Measurements from ENCODE around the gene CAMK2D. TPM values are rescaled to one million over a fixed set of nuclear protein-coding genes. Genes with fewer than 3 reads are reported as not detected.
"Not testable (repeated sequence)": the region's sequence is repeated elsewhere in the genome, so short reads cannot be mapped to it uniquely, and the experiment has no call there.

CAMK2D gene
- total RNA-seq, 2 experiments from 2014 or later: 33.6 to 43.1 TPM

DNA sequence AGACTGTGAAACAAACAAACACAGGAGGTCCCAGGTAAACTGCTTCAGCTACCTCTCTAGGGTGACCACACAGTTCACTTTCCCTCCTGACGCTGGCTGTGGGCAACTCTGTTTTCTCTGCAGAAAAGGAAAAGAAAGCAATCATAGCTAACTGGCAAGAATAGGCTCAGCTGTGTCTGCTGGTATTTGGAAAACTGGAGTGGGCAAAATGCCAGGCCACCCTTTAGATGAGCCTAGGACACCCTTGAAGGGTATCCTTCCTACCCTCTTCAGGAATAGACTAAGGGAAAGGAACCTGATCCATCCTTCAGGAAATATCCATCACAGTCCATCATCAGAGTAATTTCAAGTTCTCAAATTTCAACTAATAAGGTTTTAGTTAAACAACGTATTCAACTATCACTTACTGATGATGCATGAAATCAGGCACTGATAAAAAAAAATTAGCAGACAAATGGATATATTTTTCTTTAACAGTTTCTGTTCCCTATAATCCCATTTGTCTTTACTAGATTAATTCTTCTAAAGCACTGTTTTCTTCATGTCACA is 60.9 kb downstream of the CAMK2D start:
- H3K4me3 Mint-ChIP-seq: no peak overlapping the region
- peaks cover 24% of the 10 kb centered on the region for H3K36me3 Mint-ChIP-seq
- CTCF ChIA-PET: interaction anchor here (2.2 kb wide), 1 partner anchor 19 kb away, joined by 7 read pairs; no protein-coding TSS in a partner anchor
- no peak for DNase-seq
- no peaks in the 10 kb centered on the region for H3K9me3 Mint-ChIP-seq (ENCODE audit: low read depth)
- H3K27ac Mint-ChIP-seq: no peak overlapping the region
- no peak for ATAC-seq
- H3K4me1 Mint-ChIP-seq: peaks cover 10% of the 10 kb centered on the region
- no peaks in the 10 kb centered on the region for H3K27me3 Mint-ChIP-seq

DNA sequence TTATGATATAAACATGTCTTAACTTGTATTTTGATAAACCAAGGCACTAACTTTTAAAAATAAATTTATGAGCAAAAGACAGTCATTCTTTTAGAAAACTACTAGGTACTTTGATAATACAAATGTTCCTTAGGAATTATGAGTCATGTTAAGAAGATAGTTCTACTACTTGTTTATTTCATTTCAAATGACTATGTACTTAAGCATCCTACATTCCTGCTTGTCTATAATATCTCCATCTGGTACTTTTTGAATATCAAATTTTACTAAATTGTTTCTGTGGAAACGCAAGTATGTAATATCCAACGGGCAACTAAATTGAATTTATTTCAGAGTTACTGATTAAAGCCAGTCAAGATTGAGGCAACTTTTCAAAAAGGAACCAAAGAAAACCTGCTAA is 61.8 kb downstream of the CAMK2D start:
- CTCF ChIA-PET: interaction anchor here (2.2 kb wide), 1 partner anchor 18 kb away, joined by 7 read pairs; no protein-coding TSS in a partner anchor
- Mint-ChIP-seq H3K36me3 (peaks cover 22% of the 10 kb centered on the region), H3K27ac (no peak overlapping the region), H3K9me3 (ENCODE audit: low read depth) (no peaks in the 10 kb centered on the region), H3K27me3 (no peaks in the 10 kb centered on the region), H3K4me3 (no peak overlapping the region), H3K4me1 (peaks cover 10% of the 10 kb centered on the region)
- no peak for ATAC-seq
- DNase-seq: no peak

DNA sequence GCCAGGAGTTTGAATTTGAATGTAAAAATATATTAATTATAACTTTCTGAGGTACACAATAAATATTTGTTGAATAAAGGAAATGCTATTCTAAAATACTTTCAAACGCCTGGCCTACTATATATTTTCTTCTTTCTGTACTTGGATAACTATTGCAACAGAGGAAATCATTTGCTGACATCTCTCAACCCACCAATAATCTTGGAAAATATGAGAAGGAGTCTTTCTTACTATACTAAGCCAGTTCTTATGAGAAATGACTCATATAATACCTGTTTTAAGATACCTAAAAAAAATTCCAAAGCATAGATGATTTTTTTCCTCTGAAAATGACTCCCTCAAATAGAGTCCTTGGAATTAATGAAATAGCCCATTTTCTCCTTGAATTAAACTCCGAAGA is 64.1 kb downstream of the CAMK2D start:
- ATAC-seq (no peak), DNase-seq (no peak)
- Mint-ChIP-seq H3K4me1 (peaks cover 16% of the 10 kb centered on the region), H3K4me3 (no peak overlapping the region), H3K27ac (no peak overlapping the region), H3K36me3 (peaks cover 14% of the 10 kb centered on the region), H3K27me3 (no peaks in the 10 kb centered on the region), H3K9me3 (ENCODE audit: low read depth) (no peaks in the 10 kb centered on the region)
- CTCF ChIA-PET: no interaction called here

DNA sequence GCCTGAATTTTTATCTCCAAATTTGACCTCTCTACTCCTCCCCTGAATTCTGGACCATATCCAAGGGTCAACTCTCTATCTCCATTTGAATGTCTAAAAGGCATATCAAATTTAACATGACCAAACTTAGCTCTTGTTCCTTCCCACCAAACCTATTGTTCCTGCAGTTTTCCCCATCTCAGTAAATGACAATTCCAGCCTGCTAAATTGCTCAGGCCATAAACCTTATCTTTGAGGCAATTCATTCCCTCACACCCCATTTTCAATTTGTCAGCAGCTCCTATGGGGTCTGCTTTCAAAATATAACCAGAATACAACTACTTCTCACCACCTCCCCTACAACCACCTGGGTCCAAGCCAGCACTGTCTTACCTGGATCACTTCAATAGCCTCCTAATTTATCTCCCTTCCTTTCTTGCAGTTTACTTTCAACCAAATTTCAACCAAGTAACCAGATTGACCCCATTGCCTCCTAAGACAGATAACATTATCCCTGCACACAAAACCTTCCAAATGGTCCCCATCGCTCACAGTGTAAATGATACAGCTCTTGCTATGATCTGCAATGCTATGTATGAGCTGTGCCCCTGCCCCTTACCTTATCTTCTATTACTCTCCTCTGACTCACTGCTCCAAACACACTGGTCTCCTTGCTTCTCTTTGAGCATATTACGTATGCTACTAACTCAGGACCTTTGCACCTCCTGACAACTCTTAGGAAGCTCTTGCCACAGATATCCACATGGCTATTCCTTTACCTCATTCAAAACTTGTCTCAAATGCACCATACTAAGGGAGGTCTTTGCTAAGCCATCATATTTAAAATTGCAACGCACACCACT is 66.0 kb downstream of the CAMK2D start:
- no peak overlapping the region for H3K27ac Mint-ChIP-seq
- ATAC-seq: no peak
- H3K27me3 Mint-ChIP-seq: no peaks in the 10 kb centered on the region
- CTCF ChIA-PET: interaction anchor here (0.7 to 0.8 kb wide), 2 partner anchors 32 to 148 kb away, joined by 3 read pairs; no protein-coding TSS in a partner anchor
- H3K36me3 Mint-ChIP-seq: peaks cover 16% of the 10 kb centered on the region
- peaks cover 14% of the 10 kb centered on the region for H3K4me1 Mint-ChIP-seq
- no peaks in the 10 kb centered on the region for H3K9me3 Mint-ChIP-seq (ENCODE audit: low read depth)
- no peak overlapping the region for H3K4me3 Mint-ChIP-seq
- no peak for DNase-seq

DNA sequence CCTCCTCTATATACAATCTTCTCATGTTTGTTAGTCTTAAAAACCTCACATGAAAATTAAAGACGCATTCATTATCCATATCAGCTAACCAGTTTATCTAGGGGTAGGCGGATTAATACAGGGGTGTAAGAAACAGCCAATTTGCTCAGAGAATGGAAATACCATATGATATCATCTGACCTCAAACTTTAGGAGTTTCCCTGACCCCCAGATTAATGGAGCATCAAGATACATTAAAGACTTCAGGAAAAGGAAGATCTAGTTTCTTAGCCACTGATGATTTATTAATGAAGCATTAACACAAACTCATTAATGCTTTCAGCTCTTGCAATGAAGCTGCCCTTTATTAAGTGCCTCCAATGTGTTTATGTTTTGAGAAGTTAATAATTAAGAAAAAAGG is 67.5 kb downstream of the CAMK2D start:
- H3K27me3 Mint-ChIP-seq: no peaks in the 10 kb centered on the region
- H3K4me1 Mint-ChIP-seq: peaks cover 16% of the 10 kb centered on the region
- ATAC-seq (no peak), DNase-seq (no peak)
- no peak overlapping the region for H3K27ac Mint-ChIP-seq
- H3K9me3 Mint-ChIP-seq (ENCODE audit: low read depth): no peaks in the 10 kb centered on the region
- peaks cover 23% of the 10 kb centered on the region for H3K36me3 Mint-ChIP-seq
- CTCF ChIA-PET: interaction anchor here (0.8 to 1.2 kb wide), 2 partner anchors 9 to 17 kb away, joined by 3 to 4 read pairs; no protein-coding TSS in a partner anchor
- no peak overlapping the region for H3K4me3 Mint-ChIP-seq

DNA sequence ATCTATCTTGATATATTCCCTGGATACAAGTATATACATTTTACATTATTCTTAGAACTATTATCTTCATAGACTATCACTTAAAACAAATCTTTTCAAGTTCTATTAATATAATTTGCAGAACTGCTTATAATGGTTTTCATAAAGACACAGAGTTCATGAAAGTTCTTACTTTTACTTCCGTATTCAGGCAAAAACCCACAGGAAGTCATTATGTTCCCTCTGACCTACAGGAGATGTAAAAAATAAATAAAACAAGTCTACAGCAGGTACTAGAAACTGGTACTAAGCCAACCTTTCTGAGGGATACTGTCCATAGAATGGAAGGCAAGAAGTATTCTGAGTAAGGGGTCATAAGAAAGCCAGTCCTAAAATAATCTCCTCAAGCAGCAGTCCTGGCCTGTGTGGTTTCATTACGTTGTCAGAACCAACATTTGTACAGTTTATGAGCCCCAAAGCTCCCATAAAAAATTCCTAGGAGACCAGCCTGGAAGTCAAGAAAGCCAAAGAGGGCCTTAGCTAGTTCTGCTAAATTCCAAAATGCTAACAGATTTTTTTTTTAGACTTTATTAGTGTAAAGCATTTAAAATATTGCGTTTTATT is 68.6 kb downstream of the CAMK2D start:
- H3K4me1 Mint-ChIP-seq: peaks cover 19% of the 10 kb centered on the region
- peak overlapping the region; percentile 76 for H3K27ac Mint-ChIP-seq
- peak overlapping the region; percentile 19 for H3K4me3 Mint-ChIP-seq
- no peaks in the 10 kb centered on the region for H3K9me3 Mint-ChIP-seq (ENCODE audit: low read depth)
- CTCF ChIA-PET: interaction anchor here (1.0 kb wide), 1 partner anchor 10 kb away, joined by 3 read pairs; no protein-coding TSS in a partner anchor
- H3K27me3 Mint-ChIP-seq: no peaks in the 10 kb centered on the region
- DNase-seq: no peak
- peak; percentile 68 for ATAC-seq
- peaks cover 27% of the 10 kb centered on the region for H3K36me3 Mint-ChIP-seq

DNA sequence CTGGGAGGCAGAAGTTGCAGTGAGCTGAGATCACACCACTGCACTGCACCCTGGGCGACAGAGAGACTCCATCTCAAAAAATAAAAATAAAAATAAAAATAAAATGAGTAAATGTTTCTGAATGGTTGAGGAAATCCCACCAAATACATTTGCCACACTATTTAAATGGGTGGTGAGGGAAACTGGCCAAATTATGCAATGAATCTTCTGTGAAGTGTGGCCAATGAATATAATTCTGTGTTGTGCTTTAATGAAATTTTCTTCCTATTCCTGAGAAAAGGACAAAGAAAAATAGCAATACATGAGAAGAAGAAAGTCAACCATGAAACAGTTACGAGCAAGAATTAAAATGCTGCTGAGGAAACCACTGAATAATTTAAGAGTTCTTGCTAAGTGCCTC is 69.9 kb downstream of the CAMK2D start:
- no peak for ATAC-seq
- no peak overlapping the region for H3K4me3 Mint-ChIP-seq
- H3K27ac Mint-ChIP-seq: no peak overlapping the region
- H3K36me3 Mint-ChIP-seq: peaks cover 31% of the 10 kb centered on the region
- peaks cover 30% of the 10 kb centered on the region for H3K4me1 Mint-ChIP-seq
- CTCF ChIA-PET: no interaction called here
- no peaks in the 10 kb centered on the region for H3K9me3 Mint-ChIP-seq (ENCODE audit: low read depth)
- DNase-seq: no peak
- no peaks in the 10 kb centered on the region for H3K27me3 Mint-ChIP-seq

DNA sequence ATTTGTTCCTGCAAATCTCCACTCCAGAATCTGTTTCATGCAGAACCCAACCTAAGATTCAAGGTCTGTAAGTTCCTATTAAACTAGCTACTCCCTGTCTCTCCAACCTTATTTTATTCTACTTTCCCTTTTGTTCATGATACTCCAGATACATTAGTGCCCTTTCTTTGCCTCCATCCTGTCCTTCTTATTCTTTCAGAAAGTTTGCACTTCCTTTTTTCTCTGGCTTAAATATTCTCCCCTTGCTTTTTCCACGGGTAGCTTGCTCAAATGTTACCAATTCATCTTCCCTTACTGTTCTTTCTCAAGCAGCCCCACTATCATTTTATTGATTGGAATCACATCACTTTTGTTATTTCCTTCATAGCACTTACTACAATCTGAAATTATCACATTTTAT is 72.1 kb downstream of the CAMK2D start:
- peaks cover 38% of the 10 kb centered on the region for H3K4me1 Mint-ChIP-seq
- H3K27me3 Mint-ChIP-seq: no peaks in the 10 kb centered on the region
- H3K4me3 Mint-ChIP-seq: no peak overlapping the region
- ATAC-seq (no peak), DNase-seq (no peak)
- CTCF ChIA-PET: interaction anchor here (1.1 to 1.5 kb wide), 2 partner anchors 70 to 142 kb away, joined by 3 to 6 read pairs; no protein-coding TSS in a partner anchor
- H3K27ac Mint-ChIP-seq: no peak overlapping the region
- H3K36me3 Mint-ChIP-seq: peaks cover 36% of the 10 kb centered on the region
- H3K9me3 Mint-ChIP-seq (ENCODE audit: low read depth): no peaks in the 10 kb centered on the region

DNA sequence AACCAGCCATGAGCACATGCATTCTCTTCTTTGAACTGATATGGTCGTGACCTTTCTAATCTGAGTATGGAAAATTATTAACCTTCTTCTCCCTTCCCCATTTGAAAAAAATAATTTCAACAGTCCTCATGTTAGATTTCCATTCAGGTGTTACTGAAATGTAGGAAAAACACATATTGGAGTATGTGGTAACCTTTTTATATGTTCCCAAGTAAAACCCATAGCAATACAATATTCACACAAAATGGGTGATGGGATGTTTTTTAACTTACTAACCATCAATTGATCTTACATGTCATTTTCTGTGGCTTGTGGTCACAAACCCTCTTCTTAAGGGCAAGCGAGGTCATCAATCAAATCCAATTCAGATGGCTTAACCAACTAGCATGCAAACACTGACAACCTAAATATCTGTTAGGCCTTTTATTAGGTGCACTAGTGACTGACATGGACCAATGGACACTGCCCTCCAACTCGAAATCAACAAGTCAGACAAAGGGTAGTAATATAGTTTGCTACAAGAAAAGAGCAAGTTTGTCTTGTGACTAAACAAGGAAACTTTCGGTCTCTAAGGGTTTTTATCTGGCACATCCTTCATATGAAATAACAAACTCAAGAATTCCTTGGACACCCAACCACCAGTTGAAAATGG is 74.3 kb downstream of the CAMK2D start:
- peaks cover 40% of the 10 kb centered on the region for H3K36me3 Mint-ChIP-seq
- ATAC-seq: no peak
- H3K4me1 Mint-ChIP-seq: peaks cover 52% of the 10 kb centered on the region
- no peak overlapping the region for H3K4me3 Mint-ChIP-seq
- H3K9me3 Mint-ChIP-seq (ENCODE audit: low read depth): no peaks in the 10 kb centered on the region
- H3K27ac Mint-ChIP-seq: no peak overlapping the region
- peak; percentile 48 for DNase-seq
- CTCF ChIA-PET: interaction anchor here (0.9 kb wide), 1 partner anchor 51 kb away, joined by 3 read pairs; no protein-coding TSS in a partner anchor
- H3K27me3 Mint-ChIP-seq: no peaks in the 10 kb centered on the region

DNA sequence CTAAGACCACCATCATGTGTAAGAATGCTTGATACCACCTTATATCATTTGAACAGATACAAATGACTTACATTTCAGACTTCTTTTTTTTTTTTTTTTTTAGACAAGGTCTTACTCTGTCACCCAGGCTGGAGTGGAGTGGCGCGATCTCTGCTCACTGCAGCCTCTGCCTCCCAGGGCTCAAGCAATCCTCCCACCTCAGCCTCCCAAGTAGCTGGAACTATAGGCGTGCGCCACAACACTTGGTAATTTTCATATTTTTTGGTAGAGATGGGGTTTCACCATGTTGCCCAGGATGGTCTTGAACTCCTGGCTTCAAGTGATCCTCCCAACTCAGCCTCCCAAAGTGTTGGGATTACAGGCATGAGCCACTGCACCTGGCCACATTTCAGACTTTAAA is 76.4 kb downstream of the CAMK2D start:
- ATAC-seq; H3K9me3 Mint-ChIP-seq (ENCODE audit: low read depth); H3K27me3 Mint-ChIP-seq; H3K4me3 Mint-ChIP-seq; DNase-seq: not testable (repeated sequence)
- CTCF ChIA-PET: interaction anchor here (0.9 to 2.0 kb wide), 7 partner anchors 9 to 138 kb away, joined by 3 to 8 read pairs (median 3); no protein-coding TSS in a partner anchor
- H3K36me3 Mint-ChIP-seq: peaks cover 47% of the 10 kb centered on the region
- peak overlapping the region; percentile 86 for H3K27ac Mint-ChIP-seq
- H3K4me1 Mint-ChIP-seq: peaks cover 56% of the 10 kb centered on the region

DNA sequence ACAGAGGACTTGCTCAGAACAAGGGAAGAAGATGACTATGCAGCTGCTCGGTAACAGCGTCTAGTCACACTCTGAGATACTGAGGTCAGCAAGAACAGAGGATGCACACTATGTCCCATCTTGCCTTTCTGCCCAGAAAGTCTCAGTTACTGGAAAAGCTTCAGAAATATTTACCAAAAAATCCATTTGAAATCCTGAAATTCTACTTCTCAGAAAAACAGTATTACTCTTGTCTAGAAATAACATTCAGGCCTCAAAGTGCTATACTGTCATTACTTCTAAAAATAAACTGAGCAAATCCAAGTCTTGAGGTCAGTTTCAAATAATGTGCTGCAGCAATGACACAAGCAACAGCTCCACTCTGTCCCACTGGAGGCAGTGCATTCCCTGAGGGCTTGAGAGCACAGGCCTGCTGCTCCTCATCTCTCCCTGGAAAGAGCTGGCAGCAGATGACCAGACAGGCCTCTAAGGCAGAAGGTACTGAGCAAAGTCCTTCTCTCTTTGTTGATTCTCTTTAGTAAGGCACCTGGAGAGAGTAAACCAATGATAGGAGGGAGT is 76.9 kb downstream of the CAMK2D start:
- ATAC-seq: peak; percentile 74
- H3K27me3 Mint-ChIP-seq: no peaks in the 10 kb centered on the region
- peaks cover 9% of the 10 kb centered on the region for H3K9me3 Mint-ChIP-seq (ENCODE audit: low read depth)
- peak overlapping the region; percentile 86 for H3K27ac Mint-ChIP-seq
- H3K4me3 Mint-ChIP-seq: no peak overlapping the region
- peaks cover 55% of the 10 kb centered on the region for H3K4me1 Mint-ChIP-seq
- peaks cover 45% of the 10 kb centered on the region for H3K36me3 Mint-ChIP-seq
- CTCF ChIA-PET: interaction anchor here (0.9 to 2.0 kb wide), 7 partner anchors 10 to 137 kb away, joined by 3 to 8 read pairs (median 3); no protein-coding TSS in a partner anchor
- DNase-seq: peak; percentile 68

DNA sequence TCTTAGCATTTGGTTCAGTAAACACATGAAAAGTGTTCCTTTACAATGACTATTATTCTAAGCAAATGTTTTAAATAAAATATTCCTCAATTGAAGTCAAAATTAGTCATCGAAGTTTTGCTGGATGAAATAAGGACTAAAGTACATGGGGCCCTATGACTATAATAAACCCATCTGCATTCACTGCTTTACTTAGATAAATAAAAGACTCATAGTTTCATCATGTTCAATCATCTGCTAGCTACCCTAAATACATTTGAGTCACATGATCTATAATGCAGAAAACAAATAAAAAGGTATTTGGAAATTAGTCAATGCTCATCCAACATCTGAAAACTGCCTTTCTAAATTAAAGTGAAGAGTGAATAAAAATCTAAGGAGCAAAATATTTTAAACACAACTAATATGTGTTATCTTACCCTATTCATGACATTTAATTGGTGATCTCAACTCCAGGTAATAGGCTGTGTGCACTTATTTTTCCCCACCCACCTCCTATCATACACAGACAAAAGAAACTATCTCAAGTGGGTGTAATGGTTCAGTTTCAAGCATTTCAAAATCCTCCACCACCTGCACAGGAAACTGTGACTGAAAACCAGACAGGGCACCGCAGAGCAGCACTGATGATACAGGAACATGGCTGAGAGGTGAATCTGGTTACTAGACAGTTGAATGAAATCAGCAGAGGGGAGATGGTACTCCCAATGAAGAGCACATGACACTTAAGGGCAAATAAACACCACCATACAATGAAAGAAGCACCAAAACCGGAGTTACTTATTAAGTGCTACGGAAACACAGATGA is 78.6 kb downstream of the CAMK2D start:
- peaks cover 9% of the 10 kb centered on the region for H3K9me3 Mint-ChIP-seq (ENCODE audit: low read depth)
- H3K36me3 Mint-ChIP-seq: peaks cover 44% of the 10 kb centered on the region
- ATAC-seq (peak; percentile 92), DNase-seq (peak; percentile 93)
- peaks cover 53% of the 10 kb centered on the region for H3K4me1 Mint-ChIP-seq
- no peaks in the 10 kb centered on the region for H3K27me3 Mint-ChIP-seq
- CTCF ChIA-PET: interaction anchor here (1.0 kb wide), 1 partner anchor 19 kb away, joined by 3 read pairs; no protein-coding TSS in a partner anchor
- peak overlapping the region; percentile 86 for H3K27ac Mint-ChIP-seq
- peak overlapping the region; percentile 59 for H3K4me3 Mint-ChIP-seq

All from activated CD8-positive, alpha-beta memory T cell treated with anti-CD3 and anti-CD28 coated beads, Interleukin-2, amount 10 ng/mL, durations not matched to agents 7 days and 5 days (primary cell).